Caco-2 (cell line): ENCODE measurements around the gene CYTH4. TPM values are rescaled to one million over a fixed set of nuclear protein-coding genes. Genes with fewer than 3 reads are reported as not detected.

ENCODE experiments used
- BruUV-seq: library from RNA; stranded (reverse); fragments of 400-500 nt; replicated peaks from 2 replicates; lab custom pipeline; 2021; lab: Mats Ljungman, UMichigan
- CTCF ChIA-PET: fragments of 300-600 bp; sonication (Branson Sonifier 250); formaldehyde crosslinking; loops from one replicate; lab custom pipeline; 2022; ENCODE audit warnings: antibody characterized with exemption; lab: Charles Lee
- POLR2A ChIA-PET: fragments of 300-600 bp; sonication (Branson Sonifier 250); formaldehyde crosslinking; loops from one replicate; lab custom pipeline; 2022; ENCODE audit warnings: antibody characterized with exemption; lab: Charles Lee
- DNase-seq, 2 experiments: peaks; one replicate each; pipeline versions ENCODE4 v3.0.0 to v3.0.0-alpha.2; 2020 to 2022
- H3K27me3 ChIP-seq: replicated peaks from 2 replicates; pipeline ENCODE4 v1.6.0; 2011; ENCODE audit warnings: low read length; ENCODE audit not compliant: control insufficient read depth, insufficient read depth
- H3K36me3 ChIP-seq: 2 replicates; pipeline ENCODE4 v1.5.1; 2011; ENCODE audit warnings: low read length; ENCODE audit not compliant: control insufficient read depth, insufficient read depth
- H3K4me1 ChIP-seq: fragments of 250-450 bp; sonication (Bioruptor Pico); 2 replicates; pipeline ENCODE4 v1.5.1; 2020; ENCODE audit warnings: mild to moderate bottlenecking
- H3K4me3 ChIP-seq: 2 replicates; pipeline ENCODE4 v1.5.1; 2011; ENCODE audit warnings: low read depth, mild to moderate bottlenecking, control low read depth, low read length
- H3K9me3 ChIP-seq: fragments of 250-450 bp; sonication (Bioruptor Pico); 2 replicates; pipeline ENCODE4 v1.5.1; 2020; ENCODE audit warnings: mild to moderate bottlenecking, moderate library complexity
- H3K27ac Mint-ChIP-seq: one replicate; pipeline ENCODE4 v1.8.0; 2022; ENCODE audit warnings: mixed read lengths; ENCODE audit not compliant: unreplicated experiment
- H3K27me3 Mint-ChIP-seq: one replicate; pipeline ENCODE4 v1.8.0; 2022; ENCODE audit warnings: mixed read lengths; ENCODE audit not compliant: insufficient read depth, unreplicated experiment
- H3K36me3 Mint-ChIP-seq: one replicate; pipeline ENCODE4 v1.8.0; 2022; ENCODE audit warnings: mild to moderate bottlenecking, mixed read lengths; ENCODE audit not compliant: insufficient read depth, unreplicated experiment
- H3K4me1 Mint-ChIP-seq: one replicate; pipeline ENCODE4 v1.8.0; 2022; ENCODE audit warnings: low read depth, mixed read lengths; ENCODE audit not compliant: unreplicated experiment
- H3K4me3 Mint-ChIP-seq: one replicate; pipeline ENCODE4 v1.8.0; 2022; ENCODE audit warnings: mild to moderate bottlenecking, moderate library complexity, mixed read lengths; ENCODE audit not compliant: unreplicated experiment
- H3K9me3 Mint-ChIP-seq: one replicate; pipeline ENCODE4 v1.8.0; 2022; ENCODE audit warnings: mixed read lengths; ENCODE audit not compliant: unreplicated experiment
- CTCF ChIP-seq, 2 experiments: fragments of 200-600 bp in 1 of 2; IDR thresholded peaks; 1 replicate in 1 of 2; 2 replicates in 1 of 2; pipeline versions ENCODE4 v1.5.1 to v1.8.0; 2011 to 2022; ENCODE audit warnings: antibody characterized with exemption in 1 of 2, control low read depth in 1 of 2, inconsistent platforms in 1 of 2, low read depth in 1 of 2, low read length in 1 of 2, mild to moderate bottlenecking in 1 of 2, moderate library complexity in 1 of 2; ENCODE audit not compliant: insufficient read depth in 1 of 2, severe bottlenecking in 1 of 2, unreplicated experiment in 1 of 2
- intact Hi-C: fragments of 100-400 bp; cut with micrococcal nuclease; formaldehyde crosslinking; loops from one replicate; pipeline ENCODE4 v1.10.0; 2022; ENCODE audit not compliant: unreplicated experiment
- total RNA-seq: library from RNA; stranded (reverse); gene quantifications from 2 replicates; pipeline ENCODE4 v1.2.3, GENCODE V29; 2022

CYTH4 gene
- total RNA-seq, 1 experiment from 2014 or later: not detected

DNA sequence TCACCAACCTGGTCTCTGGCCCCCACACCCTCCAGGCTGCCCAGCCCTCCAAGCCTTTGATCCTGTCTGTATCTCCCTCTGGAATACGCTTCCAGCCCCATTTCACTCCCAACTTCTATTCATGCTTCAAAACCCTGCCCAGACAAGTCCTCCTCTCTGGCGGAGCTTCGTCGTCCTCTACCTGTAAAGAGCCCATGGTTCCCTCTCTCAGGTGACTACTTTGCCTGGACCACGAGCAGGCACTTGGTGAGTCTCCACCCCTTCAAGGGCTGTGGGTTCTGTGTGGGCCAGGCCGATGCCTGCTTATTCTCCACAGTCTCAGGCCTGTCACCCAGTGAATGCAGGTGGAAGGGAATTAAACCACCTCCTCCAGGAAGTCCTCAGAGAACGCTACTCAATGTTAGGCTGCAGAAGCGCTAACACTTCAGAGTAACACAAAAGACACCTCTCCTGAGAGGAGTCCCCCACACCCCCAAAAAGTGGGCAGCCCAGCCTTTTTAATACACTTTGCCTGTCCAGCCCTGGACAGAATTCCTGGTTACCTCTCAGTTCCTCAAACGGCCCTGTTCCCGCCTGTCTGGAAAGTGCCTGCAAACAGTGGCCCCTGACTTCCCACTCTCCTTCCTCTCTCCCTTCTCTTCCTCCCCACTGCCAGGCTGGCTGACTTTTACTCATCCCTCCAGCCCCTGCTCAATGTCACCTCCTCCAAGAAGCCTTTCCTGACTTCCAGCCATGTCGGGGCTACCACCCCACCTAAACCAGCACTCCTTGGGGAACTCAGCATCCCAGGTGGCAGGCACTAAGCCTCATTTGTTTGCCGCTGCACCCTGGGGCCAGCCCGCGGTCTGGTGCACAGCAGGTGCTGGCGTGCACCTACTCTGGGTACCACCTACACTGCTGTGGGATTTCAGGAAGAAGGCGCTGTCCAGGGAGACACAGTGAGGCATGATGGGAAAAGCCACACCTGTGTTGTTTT lies 47.3 kb upstream of the CYTH4 start:
- TF ChIP-seq CTCF (IDR thresholded peaks at IDR 0.05; ENCODE audit: insufficient read depth in 1 of 2, low read depth in 1 of 2, low read length in 1 of 2, severe bottlenecking in 1 of 2, unreplicated experiment in 1 of 2): no peak
- ChIA-PET POLR2A (no interaction called here), CTCF (no interaction called here)
- Mint-ChIP-seq H3K27me3 (peaks cover 8% of the 10 kb centered on the region), H3K27ac (no peak overlapping the region), H3K4me1 (no peaks in the 10 kb centered on the region), H3K4me3 (no peak overlapping the region), H3K9me3 (no peaks in the 10 kb centered on the region), H3K36me3 (no peaks in the 10 kb centered on the region)
- Histone ChIP-seq H3K4me1 (no peaks in the 10 kb centered on the region), H3K9me3 (no peaks in the 10 kb centered on the region), H3K36me3 (no peaks in the 10 kb centered on the region), H3K27me3 (no peaks in the 10 kb centered on the region; the same call in 1 of the 2 replicates), H3K4me3 (no peak overlapping the region)
- BruUV-seq: no TSS peak
- DNase-seq: peak in 1 of 2 experiments; percentile 17
- intact Hi-C loops: no loop called here

GRCh38 chr22:37235897-37236607 lies 46.3 kb upstream of the CYTH4 start:
- DNase-seq: no peak
- Histone ChIP-seq H3K27me3 (no peaks in the 10 kb centered on the region; the same call in 1 of the 2 replicates), H3K9me3 (no peaks in the 10 kb centered on the region), H3K4me1 (no peaks in the 10 kb centered on the region), H3K4me3 (no peak overlapping the region), H3K36me3 (no peaks in the 10 kb centered on the region)
- Mint-ChIP-seq H3K27ac (no peak overlapping the region), H3K4me3 (no peak overlapping the region), H3K9me3 (no peaks in the 10 kb centered on the region), H3K27me3 (peaks cover 8% of the 10 kb centered on the region), H3K4me1 (no peaks in the 10 kb centered on the region), H3K36me3 (no peaks in the 10 kb centered on the region)
- POLR2A ChIA-PET: no interaction called here
- TF ChIP-seq CTCF (IDR thresholded peaks at IDR 0.05; ENCODE audit: insufficient read depth in 1 of 2, low read depth in 1 of 2, low read length in 1 of 2, severe bottlenecking in 1 of 2, unreplicated experiment in 1 of 2): no peak
- CTCF ChIA-PET: no interaction called here
- no TSS peak for BruUV-seq
- intact Hi-C loops: no loop called here
